ENCODE results near the gene B4GALT6. TPM values are rescaled to one million over a fixed set of nuclear protein-coding genes. Genes with fewer than 3 reads are reported as not detected.

The B4GALT6 gene
- total RNA-seq, 1 donor from 2014 or later = 7.4 TPM

GRCh38 chr18:31688606-31689005 is 4.2 kb upstream of the B4GALT6 start:
- DNase-seq (ENCODE audit: low read depth) = no peak
- no peak for TF ChIP-seq CTCF (conservative IDR thresholded peaks at IDR 0.05; ENCODE audit: low read depth, low read length)
- no peak overlapping the region for H3K4me3 ChIP-seq (ENCODE audit: low read depth, low read length)

- H3K4me3 ChIP-seq (ENCODE audit: low read depth, low read length) = no peak overlapping the region
- no peak for DNase-seq (ENCODE audit: low read depth)
- TF ChIP-seq CTCF (conservative IDR thresholded peaks at IDR 0.05; ENCODE audit: low read depth, low read length) = no peak
These were observed 2.9 kb upstream of the B4GALT6 start for GRCh38 chr18:31686986-31687928.

- DNase-seq (ENCODE audit: low read depth) = no peak
- H3K4me3 ChIP-seq (ENCODE audit: low read depth, low read length) = no peak overlapping the region
- no peak for TF ChIP-seq CTCF (conservative IDR thresholded peaks at IDR 0.05; ENCODE audit: low read depth, low read length)
These were observed 2.2 kb upstream of the B4GALT6 start for GRCh38 chr18:31686572-31686971.

- H3K4me3 ChIP-seq (ENCODE audit: low read depth, low read length) = peak overlapping the region; percentile 60
- DNase-seq (ENCODE audit: low read depth) = no peak
- peak; percentile 29 for TF ChIP-seq CTCF (conservative IDR thresholded peaks at IDR 0.05; ENCODE audit: low read depth, low read length)
These were observed 1.0 kb upstream of the B4GALT6 start for GRCh38 chr18:31685097-31686082.

GRCh38 chr18:31683968-31684278 is 458 bp downstream of the B4GALT6 start:
- H3K4me3 ChIP-seq (ENCODE audit: low read depth, low read length) = peak overlapping the region; percentile 75
- TF ChIP-seq CTCF (conservative IDR thresholded peaks at IDR 0.05; ENCODE audit: low read depth, low read length) = no peak
- no peak for DNase-seq (ENCODE audit: low read depth)

- TF ChIP-seq CTCF (conservative IDR thresholded peaks at IDR 0.05; ENCODE audit: low read depth, low read length) = no peak
- no peak for DNase-seq (ENCODE audit: low read depth)
- no peak overlapping the region for H3K4me3 ChIP-seq (ENCODE audit: low read depth, low read length)
These were observed 1.3 kb downstream of the B4GALT6 start for GRCh38 chr18:31683106-31683505.
